Posterior cingulate gyrus (tissue), 11 donors: ENCODE results near the gene CCDC27.

ENCODE experiments used
- DNase-seq, 10 donors: peaks; one replicate each; pipeline versions ENCODE4 v3.0.0 to v3.0.0-alpha.2; 2020 to 2021; ENCODE audit warnings: mixed read lengths in 3 of 10
- intact Hi-C: fragments of 100-400 bp; cut with DNase I; formaldehyde crosslinking; loops from one replicate; pipeline ENCODE4 v1.15.1; 2023

The CCDC27 gene

GRCh38 chr1:3814065-3814464 lies 61.8 kb downstream of the CCDC27 start:
- peak in 1 of 10 donors; percentile 63 for DNase-seq
- intact Hi-C loops: no loop called here

- intact Hi-C loops: no loop called here
- peak in 1 of 10 donors; percentile 85 for DNase-seq
These were observed 62.7 kb downstream of the CCDC27 start for GRCh38 chr1:3814771-3815561.

- intact Hi-C loops: no loop called here
These were observed 64.3 kb downstream of the CCDC27 start for GRCh38 chr1:3816331-3817137.

GRCh38 chr1:3817138-3817740 lies 65.0 kb downstream of the CCDC27 start:
- DNase-seq: peak in 1 of 10 donors; percentile 71
- intact Hi-C loops: no loop called here

More at GRCh38 chr1:3816331-3817137, 64.3 kb downstream of the CCDC27 start:
- DNase-seq: peak in 2 of 10 donors; percentile 74 to 81

GRCh38 chr1:3817821-3818597 lies 65.8 kb downstream of the CCDC27 start:
- no peak for DNase-seq
- intact Hi-C loops: no loop called here

GRCh38 chr1:3819771-3820200 lies 67.5 kb downstream of the CCDC27 start:
- intact Hi-C loops: no loop called here
- peak in 1 of 10 donors; percentile 49 for DNase-seq

GRCh38 chr1:3820316-3820715 lies 68.1 kb downstream of the CCDC27 start:
- DNase-seq: no peak
- intact Hi-C loops: no loop called here

GRCh38 chr1:3821004-3821403 lies 68.8 kb downstream of the CCDC27 start:
- intact Hi-C loops: no loop called here
- DNase-seq: peak in 1 of 10 donors; percentile 53
